ENCODE measurements around the gene NSD2.

Gene NSD2

DNA sequence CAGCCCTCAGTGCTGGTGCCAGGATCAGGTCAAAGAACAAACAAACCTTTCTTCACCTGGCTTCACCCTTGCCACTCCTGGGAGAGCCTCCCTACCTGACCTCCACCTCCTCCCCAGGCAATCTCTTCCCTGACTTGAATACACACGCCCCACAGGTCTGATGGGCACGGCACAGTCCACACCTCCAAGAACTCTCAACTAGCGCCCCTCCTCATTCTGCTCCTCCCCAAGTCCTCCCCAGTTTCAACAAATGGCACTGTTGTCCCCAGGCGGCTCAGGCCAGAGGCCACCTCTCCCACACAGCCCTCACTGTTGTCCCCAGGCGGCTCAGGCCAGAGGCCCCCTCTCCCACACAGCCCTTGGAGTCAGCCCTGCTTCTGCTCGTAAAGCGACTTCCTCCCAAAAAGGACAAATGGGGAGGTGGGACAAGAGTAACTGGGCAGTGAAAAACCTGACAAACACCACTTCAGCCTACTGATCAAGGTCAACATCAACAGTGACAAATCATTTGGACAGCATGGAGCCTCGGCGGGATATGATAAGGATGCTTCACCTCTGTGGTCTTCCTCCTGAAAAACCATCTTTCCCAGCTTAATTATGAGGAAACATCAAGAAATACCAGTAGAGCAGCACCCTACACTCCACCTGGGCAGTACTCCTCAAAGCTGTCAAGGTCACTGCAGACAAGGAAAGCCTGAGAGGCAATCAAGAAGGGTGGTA is 18.1 kb upstream of the NSD2 start:
- Histone ChIP-seq H3K27me3 (ENCODE audit: insufficient read depth, poor library complexity, severe bottlenecking) (no peaks in the 10 kb centered on the region), H3K4me3 (replicated peaks; ENCODE audit: insufficient read depth, low read length) (no peak overlapping the region), H3K27ac (replicated peaks) (no peak overlapping the region)
- DNase-seq (ENCODE audit: low read depth in 1 of 2, low spot score in 1 of 2), result no peak
- TF ChIP-seq, protein P1, sequence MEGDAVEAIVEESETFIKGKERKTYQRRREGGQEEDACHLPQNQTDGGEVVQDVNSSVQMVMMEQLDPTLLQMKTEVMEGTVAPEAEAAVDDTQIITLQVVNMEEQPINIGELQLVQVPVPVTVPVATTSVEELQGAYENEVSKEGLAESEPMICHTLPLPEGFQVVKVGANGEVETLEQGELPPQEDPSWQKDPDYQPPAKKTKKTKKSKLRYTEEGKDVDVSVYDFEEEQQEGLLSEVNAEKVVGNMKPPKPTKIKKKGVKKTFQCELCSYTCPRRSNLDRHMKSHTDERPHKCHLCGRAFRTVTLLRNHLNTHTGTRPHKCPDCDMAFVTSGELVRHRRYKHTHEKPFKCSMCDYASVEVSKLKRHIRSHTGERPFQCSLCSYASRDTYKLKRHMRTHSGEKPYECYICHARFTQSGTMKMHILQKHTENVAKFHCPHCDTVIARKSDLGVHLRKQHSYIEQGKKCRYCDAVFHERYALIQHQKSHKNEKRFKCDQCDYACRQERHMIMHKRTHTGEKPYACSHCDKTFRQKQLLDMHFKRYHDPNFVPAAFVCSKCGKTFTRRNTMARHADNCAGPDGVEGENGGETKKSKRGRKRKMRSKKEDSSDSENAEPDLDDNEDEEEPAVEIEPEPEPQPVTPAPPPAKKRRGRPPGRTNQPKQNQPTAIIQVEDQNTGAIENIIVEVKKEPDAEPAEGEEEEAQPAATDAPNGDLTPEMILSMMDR (IDR thresholded peaks at IDR 0.05; ENCODE audit: insufficient read depth, low read length), result no peak
- no peak for TF ChIP-seq POLR2AphosphoS5 (IDR thresholded peaks at IDR 0.05; ENCODE audit: low read depth)
- TF ChIP-seq GABPA (IDR thresholded peaks at IDR 0.05; ENCODE audit: low read depth), result no peak
- TF ChIP-seq SPI1 (IDR thresholded peaks at IDR 0.05; ENCODE audit: borderline replicate concordance, low read depth), result no peak
- TF ChIP-seq, protein P2, sequence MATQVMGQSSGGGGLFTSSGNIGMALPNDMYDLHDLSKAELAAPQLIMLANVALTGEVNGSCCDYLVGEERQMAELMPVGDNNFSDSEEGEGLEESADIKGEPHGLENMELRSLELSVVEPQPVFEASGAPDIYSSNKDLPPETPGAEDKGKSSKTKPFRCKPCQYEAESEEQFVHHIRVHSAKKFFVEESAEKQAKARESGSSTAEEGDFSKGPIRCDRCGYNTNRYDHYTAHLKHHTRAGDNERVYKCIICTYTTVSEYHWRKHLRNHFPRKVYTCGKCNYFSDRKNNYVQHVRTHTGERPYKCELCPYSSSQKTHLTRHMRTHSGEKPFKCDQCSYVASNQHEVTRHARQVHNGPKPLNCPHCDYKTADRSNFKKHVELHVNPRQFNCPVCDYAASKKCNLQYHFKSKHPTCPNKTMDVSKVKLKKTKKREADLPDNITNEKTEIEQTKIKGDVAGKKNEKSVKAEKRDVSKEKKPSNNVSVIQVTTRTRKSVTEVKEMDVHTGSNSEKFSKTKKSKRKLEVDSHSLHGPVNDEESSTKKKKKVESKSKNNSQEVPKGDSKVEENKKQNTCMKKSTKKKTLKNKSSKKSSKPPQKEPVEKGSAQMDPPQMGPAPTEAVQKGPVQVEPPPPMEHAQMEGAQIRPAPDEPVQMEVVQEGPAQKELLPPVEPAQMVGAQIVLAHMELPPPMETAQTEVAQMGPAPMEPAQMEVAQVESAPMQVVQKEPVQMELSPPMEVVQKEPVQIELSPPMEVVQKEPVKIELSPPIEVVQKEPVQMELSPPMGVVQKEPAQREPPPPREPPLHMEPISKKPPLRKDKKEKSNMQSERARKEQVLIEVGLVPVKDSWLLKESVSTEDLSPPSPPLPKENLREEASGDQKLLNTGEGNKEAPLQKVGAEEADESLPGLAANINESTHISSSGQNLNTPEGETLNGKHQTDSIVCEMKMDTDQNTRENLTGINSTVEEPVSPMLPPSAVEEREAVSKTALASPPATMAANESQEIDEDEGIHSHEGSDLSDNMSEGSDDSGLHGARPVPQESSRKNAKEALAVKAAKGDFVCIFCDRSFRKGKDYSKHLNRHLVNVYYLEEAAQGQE (IDR thresholded peaks at IDR 0.05; ENCODE audit: insufficient replicate concordance, low read depth), result no peak

DNA sequence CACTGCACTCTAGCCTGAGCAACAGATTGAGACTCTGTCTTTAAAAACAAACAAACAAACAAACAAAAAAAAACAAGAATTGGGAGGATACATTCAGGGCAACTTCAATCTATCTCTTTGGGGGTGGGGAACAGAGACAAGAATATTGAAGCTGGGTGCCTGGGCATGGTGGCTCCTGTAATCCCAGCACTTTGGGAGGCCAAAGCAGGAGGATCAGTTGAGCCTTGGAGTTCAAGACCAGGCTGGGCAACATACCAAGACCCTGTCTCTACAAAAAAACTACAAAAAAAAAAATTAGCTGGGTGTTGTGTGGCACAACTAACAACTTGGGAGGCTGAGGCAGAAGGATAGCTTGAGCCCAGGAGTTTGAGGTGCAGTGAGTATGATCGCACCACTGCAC is 16.4 kb upstream of the NSD2 start:
- TF ChIP-seq SPI1 (IDR thresholded peaks at IDR 0.05; ENCODE audit: borderline replicate concordance, low read depth) (no peak), GABPA (IDR thresholded peaks at IDR 0.05; ENCODE audit: low read depth) (no peak), POLR2AphosphoS5 (IDR thresholded peaks at IDR 0.05; ENCODE audit: low read depth) (no peak)
- TF ChIP-seq, protein P1 (IDR thresholded peaks at IDR 0.05; ENCODE audit: insufficient read depth, low read length), result no peak
- TF ChIP-seq, protein P2 (IDR thresholded peaks at IDR 0.05; ENCODE audit: insufficient replicate concordance, low read depth), result no peak
- Histone ChIP-seq H3K27ac (replicated peaks) (peak overlapping the region; percentile 68), H3K27me3 (ENCODE audit: insufficient read depth, poor library complexity, severe bottlenecking) (no peaks in the 10 kb centered on the region), H3K4me3 (replicated peaks; ENCODE audit: insufficient read depth, low read length) (peak overlapping the region; percentile 90)
- no peak for DNase-seq (ENCODE audit: low read depth in 1 of 2, low spot score in 1 of 2)

DNA sequence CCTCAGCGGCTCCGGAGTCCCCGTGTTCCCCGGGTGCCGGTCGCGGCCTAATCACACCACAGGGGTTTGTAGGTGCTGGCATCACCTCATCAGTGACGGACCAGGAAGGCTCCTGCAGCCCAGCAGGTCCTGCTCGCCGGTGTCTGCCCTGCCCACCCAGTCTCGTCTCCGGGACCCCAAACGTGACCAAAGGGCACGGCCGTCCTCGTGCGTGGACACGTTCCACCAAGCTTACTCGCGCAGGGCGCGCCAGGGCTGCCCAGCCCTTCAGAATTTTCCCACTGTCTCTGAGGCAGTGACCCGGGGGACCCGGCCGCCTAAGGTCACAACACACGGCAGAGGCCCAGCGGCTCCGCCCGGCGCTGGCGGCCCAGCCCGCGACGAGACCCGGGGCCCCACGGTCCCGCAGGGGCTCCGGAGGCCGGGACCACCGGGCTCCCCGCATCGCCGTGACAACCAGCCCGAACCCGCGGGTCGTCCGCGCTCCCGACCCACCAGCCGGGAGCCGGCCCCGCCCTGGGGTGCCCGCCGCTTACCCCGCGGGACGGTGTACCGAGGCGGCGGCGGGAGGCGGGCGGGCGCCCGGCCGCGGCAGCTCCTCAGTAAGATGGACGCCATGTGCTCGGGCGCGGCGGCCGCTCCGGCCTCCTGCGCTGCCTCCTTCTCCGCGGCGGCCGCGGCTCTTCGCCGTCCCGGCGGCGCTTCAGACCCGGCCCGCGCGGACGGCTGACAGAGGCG is 15.7 kb upstream of the NSD2 start:
- peak in 1 of 2 experiments; percentile 25 for DNase-seq (ENCODE audit: low read depth in 1 of 2, low spot score in 1 of 2)
- TF ChIP-seq GABPA (IDR thresholded peaks at IDR 0.05; ENCODE audit: low read depth) (no peak), POLR2AphosphoS5 (IDR thresholded peaks at IDR 0.05; ENCODE audit: low read depth) (no peak), SPI1 (IDR thresholded peaks at IDR 0.05; ENCODE audit: borderline replicate concordance, low read depth) (no peak)
- TF ChIP-seq, protein P2 (IDR thresholded peaks at IDR 0.05; ENCODE audit: insufficient replicate concordance, low read depth), result no peak
- TF ChIP-seq, protein P1 (IDR thresholded peaks at IDR 0.05; ENCODE audit: insufficient read depth, low read length), result no peak
- Histone ChIP-seq H3K4me3 (replicated peaks; ENCODE audit: insufficient read depth, low read length) (peak overlapping the region; percentile 90), H3K27me3 (ENCODE audit: insufficient read depth, poor library complexity, severe bottlenecking) (no peaks in the 10 kb centered on the region), H3K27ac (replicated peaks) (peak overlapping the region; percentile 68)
